Immature natural killer cell (primary cell): ENCODE data around the gene DDX19B. TPM values are rescaled to one million over a fixed set of nuclear protein-coding genes. Genes with fewer than 3 reads are reported as not detected.
"Not testable (repeated sequence)": the region's sequence is repeated elsewhere in the genome, so short reads cannot be mapped to it uniquely, and the experiment has no call there.

ENCODE experiments used
- DNase-seq, 3 donors: peaks; one replicate each; pipeline ENCODE4 v3.0.0; 2022; ENCODE audit warnings: mixed read lengths in 1 of 3
- H3K27ac Mint-ChIP-seq, 6 donors: one replicate each; pipeline ENCODE4 v1.8.0; 2020; ENCODE audit warnings: mixed read lengths in 6 of 6, mild to moderate bottlenecking in 5 of 6, inconsistent platforms in 4 of 6, moderate library complexity in 3 of 6
- H3K27me3 Mint-ChIP-seq, 3 donors: one replicate each; pipeline ENCODE4 v1.8.0; 2020 to 2021; ENCODE audit warnings: low read depth in 3 of 3, mild to moderate bottlenecking in 3 of 3, mixed read lengths in 3 of 3, moderate library complexity in 3 of 3, inconsistent platforms in 1 of 3
- H3K36me3 Mint-ChIP-seq, 3 donors: one replicate each; pipeline ENCODE4 v1.8.0; 2020; ENCODE audit warnings: mixed read lengths in 3 of 3, inconsistent platforms in 2 of 3, mild to moderate bottlenecking in 2 of 3
- H3K4me1 Mint-ChIP-seq, 2 donors: one replicate each; pipeline ENCODE4 v1.8.0; 2020; ENCODE audit warnings: inconsistent platforms in 2 of 2, mild to moderate bottlenecking in 2 of 2, mixed read lengths in 2 of 2, moderate library complexity in 1 of 2
- H3K4me3 Mint-ChIP-seq, 5 donors: one replicate each; pipeline ENCODE4 v1.8.0; 2020; ENCODE audit warnings: mild to moderate bottlenecking in 5 of 5, mixed read lengths in 5 of 5, inconsistent platforms in 3 of 5, moderate library complexity in 3 of 5
- H3K9me3 Mint-ChIP-seq, 6 donors: one replicate each; pipeline ENCODE4 v1.8.0; 2020; ENCODE audit warnings: mild to moderate bottlenecking in 6 of 6, mixed read lengths in 6 of 6, inconsistent platforms in 4 of 6, moderate library complexity in 3 of 6
- polyA plus RNA-seq, 3 donors: library from polyadenylated mRNA; unstranded; fragments of 300-500 nt; fragmentation: Illumina TruSeq; gene quantifications; one replicate each; pipeline ENCODE4 v1.2.3, GENCODE V29; 2021

DDX19B gene
- 10 to 100 TPM; 53.1 to 85.3 (median 68.7) TPM for polyA plus RNA-seq

DNA sequence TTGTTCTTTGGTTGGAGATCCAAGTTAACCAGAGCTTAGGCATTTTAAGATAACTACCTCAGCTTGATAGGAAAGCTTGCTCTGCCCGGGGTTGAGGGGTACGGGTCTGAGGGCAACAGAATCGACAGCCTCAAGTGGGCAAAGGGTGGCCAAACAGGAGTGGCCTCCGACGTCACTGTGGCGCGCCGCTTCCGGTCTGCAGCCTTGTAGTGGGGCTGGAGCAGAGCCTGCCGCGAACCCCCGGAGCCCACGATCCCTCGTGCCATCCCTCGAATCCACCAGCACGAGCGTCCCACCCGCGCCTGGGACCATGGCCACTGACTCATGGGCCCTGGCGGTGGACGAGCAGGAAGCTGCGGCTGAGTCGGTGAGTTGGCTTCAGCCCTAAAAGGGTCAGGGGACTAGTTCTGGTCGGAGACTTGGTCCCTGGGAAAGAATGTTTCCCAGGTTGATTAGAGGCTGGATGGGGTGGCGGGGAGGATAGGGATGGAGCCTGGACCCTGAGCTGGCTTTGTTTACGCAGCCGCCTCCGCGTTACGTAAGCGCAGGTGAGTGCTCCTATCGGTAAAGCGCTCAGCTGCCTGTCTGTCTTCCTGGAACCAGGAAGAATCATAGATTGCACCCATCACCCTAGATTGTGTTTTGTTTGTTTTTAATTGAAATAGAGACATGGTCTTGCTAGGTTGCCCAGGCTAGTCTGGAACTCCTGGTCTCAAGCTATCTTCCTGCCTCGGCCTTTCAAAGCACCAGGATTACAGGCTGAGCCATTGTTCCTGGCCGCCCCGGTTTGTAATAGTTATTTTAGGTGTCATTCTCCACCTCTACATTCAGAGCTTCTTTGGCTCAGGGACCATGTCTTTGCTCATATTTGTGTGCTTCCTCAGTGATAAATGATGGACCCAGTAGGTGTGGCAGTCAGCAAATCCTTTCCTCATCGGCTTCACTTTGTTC, at the start of gene DDX19B:
DDX19B (plus strand) TSS at position 199 of the 951 bp plus-strand sequence; CDS start at position 311, 112 bp downstream.
- Mint-ChIP-seq H3K4me3 (peak within 1 kb of the TSS; percentile 86 to 95 (median 89)), H3K4me1 (peaks cover 39 to 48% of the 10 kb centered on the region in 2 donors), H3K9me3 (no peaks in the 10 kb centered on the region), H3K36me3 (peaks cover 9 to 11% (median 9%) of the 10 kb centered on the region in 3 donors), H3K27me3 (peaks cover 2 to 6% (median 6%) of the 10 kb centered on the region in 3 donors), H3K27ac (peak within 1 kb of the TSS; percentile 91 to 98 (median 96))
- peak; percentile 75 to 78 (median 75) for DNase-seq

DNA sequence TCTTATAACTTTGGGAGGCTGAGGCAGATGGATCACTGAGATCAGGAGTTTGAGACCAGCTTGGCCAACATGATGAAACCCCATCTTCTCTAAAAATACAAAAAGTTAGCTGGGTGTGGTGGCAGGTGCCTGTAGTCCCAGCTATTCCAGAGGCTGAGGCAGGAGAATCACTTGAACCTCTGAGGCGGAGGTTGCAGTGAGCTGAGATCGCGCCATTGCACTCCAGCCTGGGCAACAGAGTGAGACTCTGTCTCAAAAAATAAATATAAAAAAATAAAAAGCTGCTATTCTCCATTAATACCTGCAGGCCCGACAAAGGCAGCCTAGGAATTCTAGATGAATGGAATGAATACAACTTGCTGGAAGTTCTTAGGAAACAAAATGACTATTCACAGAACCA, 49.3 kb upstream of the DDX19B start:
- H3K9me3 Mint-ChIP-seq, H3K36me3 Mint-ChIP-seq, H3K27me3 Mint-ChIP-seq, DNase-seq: not testable (repeated sequence)
- peak overlapping the region in 5 of 6 donors; percentile 53 to 82 (median 71) for H3K27ac Mint-ChIP-seq
- peak overlapping the region in 4 of 5 donors; percentile 44 to 75 (median 56) for H3K4me3 Mint-ChIP-seq
- peaks cover 23 to 40% of the 10 kb centered on the region in 2 donors for H3K4me1 Mint-ChIP-seq

DNA sequence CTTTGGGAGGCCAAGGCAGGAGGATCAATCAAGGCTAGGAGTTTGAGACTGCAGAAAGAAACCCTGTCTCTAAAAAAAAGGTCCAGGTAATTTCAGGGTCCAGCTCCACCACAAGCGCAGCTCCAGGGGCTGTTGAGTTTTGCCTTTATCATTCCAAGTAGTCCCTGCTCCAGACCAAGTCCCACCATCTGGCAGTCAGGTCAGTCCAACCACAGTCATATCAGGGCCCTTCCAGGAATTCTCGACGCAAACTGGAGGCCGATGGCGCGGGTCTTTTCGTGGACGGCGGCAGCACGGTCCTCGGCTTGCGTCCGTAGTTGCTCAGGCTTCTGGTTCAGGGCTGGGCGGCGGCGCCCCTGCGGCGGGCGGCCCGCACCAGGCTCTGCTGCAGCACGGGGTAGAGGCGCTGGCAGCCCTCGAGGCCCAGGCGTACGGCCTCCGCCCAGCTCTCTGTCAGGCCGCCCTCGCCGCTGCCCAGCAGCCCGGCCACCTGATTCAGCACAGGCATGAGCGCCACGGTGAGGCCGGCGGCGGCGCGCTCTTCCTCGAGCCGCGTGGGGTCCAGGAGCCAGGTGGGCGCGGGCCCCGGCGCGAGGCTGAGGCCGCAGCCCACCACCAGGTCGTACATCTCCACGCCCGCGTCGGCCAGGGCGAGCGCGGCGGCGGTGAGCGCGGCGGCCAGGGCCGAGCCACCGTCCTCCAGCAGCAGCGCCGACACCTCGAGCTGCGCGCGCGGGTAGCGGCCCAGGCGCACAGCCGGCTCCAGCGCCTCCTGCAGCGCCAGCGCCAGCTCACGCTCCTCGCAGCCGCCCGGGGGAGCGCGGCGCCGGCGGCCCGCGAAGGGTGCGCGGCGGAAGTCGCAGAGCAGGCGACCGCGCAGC, 48.0 kb upstream of the DDX19B start:
- Mint-ChIP-seq H3K27ac (peak overlapping the region in 4 of 6 donors; percentile 69 to 81 (median 79)), H3K27me3 (peaks cover 0 to 6% (median 2%) of the 10 kb centered on the region in 3 donors), H3K9me3 (no peaks in the 10 kb centered on the region), H3K4me3 (peak overlapping the region; percentile 69 to 83 (median 77)), H3K36me3 (no peaks in the 10 kb centered on the region), H3K4me1 (peaks cover 23 to 38% of the 10 kb centered on the region in 2 donors)
- DNase-seq = no peak

DNA sequence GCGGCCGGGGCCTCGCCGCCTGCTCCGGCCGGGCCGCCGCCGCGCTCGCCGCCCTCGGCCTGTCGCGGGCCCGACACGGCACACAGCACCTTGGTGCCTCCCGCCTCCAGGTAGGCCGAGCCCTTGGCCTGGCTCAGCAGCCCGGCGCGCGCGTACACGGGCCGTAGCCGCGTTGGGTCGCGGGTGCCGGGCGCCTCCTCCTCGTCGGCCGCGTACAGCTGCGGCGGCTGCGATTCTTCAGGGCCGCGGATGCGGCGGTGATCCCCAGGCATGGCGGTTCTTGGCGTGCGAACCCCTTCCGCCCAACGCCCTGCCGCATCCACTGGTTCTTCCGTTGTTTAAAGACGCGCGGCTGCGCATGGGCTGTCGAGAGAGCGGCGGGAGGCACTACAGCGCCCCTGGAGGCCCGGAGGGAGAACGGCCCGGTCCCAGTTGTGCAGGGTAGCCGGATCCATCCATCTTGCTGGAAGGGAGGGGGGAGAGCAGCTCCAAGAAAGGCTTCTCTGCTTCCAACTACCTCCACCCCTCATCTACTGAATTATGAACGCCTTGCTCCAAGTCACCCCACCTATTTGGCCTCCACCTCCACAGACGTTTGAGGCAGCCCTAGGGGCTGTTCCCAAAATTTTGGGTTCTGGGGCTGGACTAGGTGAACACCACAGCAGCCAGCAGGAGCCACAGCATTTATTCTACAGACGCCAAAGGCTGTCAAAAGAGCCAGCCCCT, 47.2 kb upstream of the DDX19B start, which contains the start of gene EXOSC6:
EXOSC6 (minus strand) TSS at position 312 of the 726 bp plus-strand sequence; CDS start at position 272, 40 bp downstream.
- Mint-ChIP-seq H3K36me3 (no peaks in the 10 kb centered on the region), H3K27ac (peak within 1 kb of the TSS; percentile 77 to 94 (median 88)), H3K4me1 (peaks cover 21 to 30% of the 10 kb centered on the region in 2 donors), H3K27me3 (peaks cover 0 to 6% (median 2%) of the 10 kb centered on the region in 3 donors), H3K9me3 (no peaks in the 10 kb centered on the region), H3K4me3 (peak within 1 kb of the TSS; percentile 88 to 92 (median 89))
- peak; percentile 92 to 93 (median 92) for DNase-seq

DNA sequence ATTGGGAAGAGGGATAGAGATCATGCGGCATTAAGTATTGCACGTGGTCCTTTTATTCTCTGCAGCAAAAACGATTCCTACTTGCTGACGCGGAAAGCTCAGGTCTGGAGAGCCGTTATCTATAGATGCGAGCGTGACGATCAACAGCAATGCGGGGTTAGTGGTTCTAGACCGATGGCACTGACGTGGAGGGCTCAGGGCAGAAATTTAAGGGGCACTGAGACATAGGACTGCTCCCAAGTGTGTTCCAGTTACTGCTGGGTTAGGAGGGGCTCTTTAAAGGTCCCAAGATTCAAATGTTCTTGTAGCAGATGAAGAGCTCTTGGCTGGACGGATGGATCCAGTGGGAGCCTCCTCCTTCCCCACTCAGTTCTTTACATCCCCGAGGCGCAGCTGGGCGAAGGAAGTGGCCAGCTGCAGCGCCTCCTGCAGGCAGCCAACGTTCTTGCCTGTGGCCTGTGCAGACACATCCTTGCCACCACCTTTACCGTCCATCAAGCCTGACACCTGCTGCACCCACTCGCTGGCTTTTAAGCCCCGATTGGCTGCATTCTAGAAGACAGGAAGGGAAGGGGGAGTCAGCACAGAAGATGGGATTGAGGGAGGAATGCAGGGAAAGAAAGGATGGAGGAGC, 46.5 kb upstream of the DDX19B start:
- peak overlapping the region in 4 of 6 donors; percentile 71 to 91 (median 85) for H3K27ac Mint-ChIP-seq
- H3K27me3 Mint-ChIP-seq = peaks cover 0 to 6% (median 2%) of the 10 kb centered on the region in 3 donors
- DNase-seq = no peak
- peaks cover 0 to 2% (median 0%) of the 10 kb centered on the region in 3 donors for H3K36me3 Mint-ChIP-seq
- H3K4me3 Mint-ChIP-seq = peak overlapping the region in 2 of 5 donors; percentile 18 to 59
- peaks cover 20 to 30% of the 10 kb centered on the region in 2 donors for H3K4me1 Mint-ChIP-seq
- no peaks in the 10 kb centered on the region for H3K9me3 Mint-ChIP-seq

DNA sequence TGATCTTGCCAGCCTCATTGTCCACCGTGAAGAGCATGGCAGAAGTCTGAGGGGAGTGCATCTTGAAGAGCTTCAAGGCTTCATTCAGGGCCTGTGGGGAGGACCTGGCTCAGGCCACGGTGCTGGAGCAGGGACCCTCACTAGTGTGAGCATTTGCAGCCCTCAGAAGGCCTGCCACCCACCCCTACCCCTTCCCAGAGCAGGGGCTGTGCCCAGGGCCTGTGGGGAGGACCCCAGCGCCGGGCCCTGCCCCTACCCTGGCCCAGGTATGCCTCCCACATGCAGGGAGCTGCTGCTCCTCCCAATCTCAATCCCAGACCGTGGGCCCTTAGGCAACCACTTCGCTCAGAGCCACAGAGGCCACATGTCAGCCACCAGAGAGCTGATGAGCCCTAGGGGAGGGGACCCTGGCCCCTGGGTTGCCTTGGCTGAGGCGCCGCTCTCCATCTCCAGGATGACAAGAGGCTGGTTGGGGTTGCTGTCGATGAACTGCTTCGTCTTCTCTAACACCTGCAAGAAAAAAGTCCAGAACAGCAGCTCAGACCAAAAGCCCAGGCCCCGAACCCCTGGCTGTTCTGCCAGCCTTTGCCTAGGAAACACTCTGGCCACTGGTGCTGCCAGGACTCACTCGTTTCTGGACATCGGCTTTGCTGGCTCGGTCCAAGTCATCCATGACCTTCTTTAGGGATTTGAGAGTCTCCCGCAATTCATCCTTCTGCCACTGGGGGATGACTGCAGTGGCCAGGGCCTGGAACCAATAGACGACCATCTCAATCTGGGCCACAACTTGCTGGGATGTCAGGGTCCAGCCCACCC, 45.5 kb upstream of the DDX19B start:
- Mint-ChIP-seq H3K27ac (peak overlapping the region in 1 of 6 donors; percentile 67), H3K9me3 (no peaks in the 10 kb centered on the region), H3K4me3 (no peak overlapping the region)

DNA sequence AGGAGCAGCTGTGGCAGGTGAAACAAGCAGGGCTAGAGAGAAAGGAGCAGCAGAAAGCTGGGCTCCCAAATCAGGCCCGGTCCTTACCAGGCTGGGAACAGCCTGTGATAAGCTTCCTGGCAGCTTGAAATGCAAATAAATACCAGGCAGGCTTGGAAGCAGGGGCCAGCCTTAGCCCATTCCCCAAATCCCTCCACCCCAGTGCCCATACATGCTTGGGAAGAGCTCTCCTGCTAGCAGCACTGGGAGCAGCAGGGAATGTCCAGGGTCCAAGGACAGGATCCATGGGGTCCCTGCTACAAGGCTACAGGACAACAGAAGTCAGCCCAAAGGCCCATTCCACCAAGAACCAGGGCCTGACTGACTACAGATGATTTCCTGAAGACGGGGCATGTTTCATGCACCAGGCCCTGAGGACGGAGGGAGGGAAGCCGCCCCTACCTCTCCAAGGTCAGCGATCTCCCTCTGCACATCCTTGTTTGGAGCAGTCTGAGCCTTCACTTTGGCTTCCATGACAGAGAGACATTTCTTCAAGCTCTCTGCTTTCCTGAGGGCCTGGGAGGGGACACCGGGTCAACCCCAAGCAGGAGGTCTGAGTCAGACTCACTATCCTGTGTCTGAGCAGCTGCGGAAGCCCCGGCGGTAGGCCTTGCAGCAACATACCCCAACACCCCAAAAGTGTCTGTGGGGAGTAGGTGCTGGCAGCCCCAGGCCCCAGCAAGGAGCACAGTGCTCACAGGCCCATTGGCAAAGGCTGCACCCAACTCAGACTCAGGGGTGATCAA, 44.6 kb upstream of the DDX19B start:
- Mint-ChIP-seq H3K4me3 (no peak overlapping the region), H3K27ac (peak overlapping the region in 1 of 6 donors; percentile 67), H3K36me3 (peaks cover 9 to 18% (median 10%) of the 10 kb centered on the region in 3 donors), H3K9me3 (no peaks in the 10 kb centered on the region), H3K4me1 (peaks cover 15 to 17% of the 10 kb centered on the region in 2 donors), H3K27me3 (peaks cover 0 to 6% (median 2%) of the 10 kb centered on the region in 3 donors)
- no peak for DNase-seq

More for the DNA sequence above, 45.5 kb upstream of the DDX19B start:
- H3K36me3 Mint-ChIP-seq = peaks cover 5 to 12% (median 7%) of the 10 kb centered on the region in 3 donors
- DNase-seq = peak; percentile 13 to 19 (median 14)
- peaks cover 0 to 6% (median 2%) of the 10 kb centered on the region in 3 donors for H3K27me3 Mint-ChIP-seq
- H3K4me1 Mint-ChIP-seq = peaks cover 20 to 23% of the 10 kb centered on the region in 2 donors

DNA sequence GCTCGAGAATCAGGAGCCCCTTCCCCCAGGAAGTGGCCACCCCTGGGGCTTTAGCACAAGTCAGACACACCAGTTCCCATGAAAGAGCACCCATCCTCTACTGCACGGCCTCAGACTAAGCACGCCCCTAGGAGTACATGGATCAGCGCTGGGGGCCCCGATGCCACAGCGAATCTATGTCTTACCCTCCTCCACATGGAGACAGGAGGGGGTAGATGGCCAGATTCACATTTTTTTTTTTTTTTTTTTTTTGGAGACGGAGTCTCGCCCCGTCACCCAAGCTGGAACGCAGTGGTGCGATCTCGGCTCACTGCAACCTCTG, 44.1 kb upstream of the DDX19B start:
- H3K36me3 Mint-ChIP-seq = peaks cover 9 to 19% (median 10%) of the 10 kb centered on the region in 3 donors
- no peak overlapping the region for H3K4me3 Mint-ChIP-seq
- no peaks in the 10 kb centered on the region for H3K9me3 Mint-ChIP-seq
- no peak for DNase-seq
- peaks cover 0 to 6% (median 2%) of the 10 kb centered on the region in 3 donors for H3K27me3 Mint-ChIP-seq
- H3K4me1 Mint-ChIP-seq = peaks cover 11 to 14% of the 10 kb centered on the region in 2 donors
- no peak overlapping the region for H3K27ac Mint-ChIP-seq

DNA sequence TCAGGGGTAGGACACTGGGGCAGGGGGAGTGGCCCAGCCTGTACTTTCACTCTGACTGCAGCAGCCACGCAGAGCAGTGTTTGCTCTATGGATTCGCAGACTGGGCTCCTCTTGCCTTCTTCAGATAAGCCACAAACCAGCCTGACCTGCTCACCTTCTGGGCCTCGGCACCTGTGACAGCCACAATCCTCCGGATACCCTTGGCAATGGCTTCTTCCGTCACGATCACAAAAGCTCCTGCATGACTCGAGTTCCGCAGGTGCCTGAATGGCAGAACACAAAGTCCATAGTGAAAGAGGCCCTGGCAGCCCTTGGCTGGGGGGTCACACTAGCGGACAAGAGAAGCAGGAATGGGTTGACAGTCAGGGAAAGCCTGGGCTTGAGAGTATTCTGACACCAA, 43.4 kb upstream of the DDX19B start:
- Mint-ChIP-seq H3K4me1 (peaks cover 6 to 9% of the 10 kb centered on the region in 2 donors), H3K36me3 (peaks cover 9 to 25% (median 10%) of the 10 kb centered on the region in 3 donors), H3K9me3 (no peaks in the 10 kb centered on the region), H3K27ac (no peak overlapping the region), H3K4me3 (no peak overlapping the region), H3K27me3 (peaks cover 0 to 6% (median 2%) of the 10 kb centered on the region in 3 donors)
- DNase-seq = no peak

DNA sequence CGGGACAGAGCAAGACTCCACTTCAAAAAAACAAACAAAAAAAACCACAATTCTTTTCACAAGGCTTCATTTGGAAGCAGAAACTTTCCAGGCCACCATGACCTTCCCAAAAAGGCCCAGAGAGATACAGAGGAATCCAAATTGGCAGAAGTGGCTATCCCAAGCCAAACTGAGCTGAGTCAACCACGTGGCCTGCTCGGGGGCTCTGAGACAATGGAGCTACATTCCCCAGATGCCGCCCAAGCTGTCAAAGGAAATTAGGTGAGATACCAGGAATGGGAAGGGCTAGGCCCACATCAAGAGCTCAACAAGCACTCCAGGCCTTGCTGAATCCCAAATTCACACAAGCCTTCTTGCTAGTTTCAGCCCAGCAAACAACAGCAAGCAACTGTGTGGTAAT, 41.6 kb upstream of the DDX19B start:
- H3K36me3 Mint-ChIP-seq = peaks cover 11 to 33% (median 13%) of the 10 kb centered on the region in 3 donors
- peak overlapping the region in 1 of 6 donors; percentile 22 for H3K27ac Mint-ChIP-seq

DNA sequence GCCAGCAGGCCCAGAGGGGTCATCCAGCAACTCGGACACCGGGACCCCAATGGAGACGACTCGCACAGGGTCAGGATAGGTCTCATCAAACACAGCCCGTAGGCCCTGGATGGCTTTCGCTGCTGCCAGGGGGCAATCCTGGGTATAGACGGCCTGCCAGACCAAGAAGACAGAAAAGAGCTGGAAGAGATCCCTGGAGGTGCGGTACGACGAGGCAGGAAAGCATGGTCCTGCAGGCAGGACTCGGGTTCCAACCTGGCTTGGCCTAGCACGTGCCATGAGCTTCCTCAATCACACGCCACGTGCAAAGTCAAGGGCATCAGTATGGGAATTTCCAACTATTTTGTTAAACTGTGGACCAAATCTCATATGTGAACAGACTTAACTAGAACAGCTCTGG, 40.9 kb upstream of the DDX19B start:
- Mint-ChIP-seq H3K9me3 (no peaks in the 10 kb centered on the region), H3K4me3 (no peak overlapping the region), H3K27ac (no peak overlapping the region), H3K4me1 (no peaks in the 10 kb centered on the region), H3K27me3 (no peaks in the 10 kb centered on the region), H3K36me3 (peaks cover 12 to 34% (median 15%) of the 10 kb centered on the region in 3 donors)
- DNase-seq = no peak

More for the DNA sequence above, 41.6 kb upstream of the DDX19B start:
- no peak for DNase-seq
- Mint-ChIP-seq H3K4me3 (no peak overlapping the region), H3K9me3 (no peaks in the 10 kb centered on the region), H3K4me1 (no peaks in the 10 kb centered on the region), H3K27me3 (no peaks in the 10 kb centered on the region)
